ENCODE results near the gene TREML4. TPM values are rescaled to one million over a fixed set of nuclear protein-coding genes. Genes with fewer than 3 reads are reported as not detected.

TREML4 gene
- total and polyA plus RNA-seq, 2 of the 8 experiments (the other 6 are each of a cell fraction or from before 2014, with no cell fraction given): not detected

GRCh38 chr6:41199552-41200246, 28.4 kb upstream of the TREML4 start:
- Histone ChIP-seq H2BK120ac (replicated peaks; ENCODE audit: low read depth, low read length) (no peak overlapping the region), H3K23ac (ENCODE audit: insufficient read length) (no peak overlapping the region), H3K79me1 (ENCODE audit: low read depth, low read length) (no peaks in the 10 kb centered on the region), H4K20me1 (replicated peaks in 1 of 2; ENCODE audit: control insufficient read depth in 1 of 2, insufficient read depth in 2 of 2, low read length in 2 of 2) (no peaks in the 10 kb centered on the region), H3K23me2 (ENCODE audit: low read depth, low read length) (no peaks in the 10 kb centered on the region), H3K27ac (ENCODE audit: low read depth, low read length) (no peak overlapping the region), H2AFZ (ENCODE audit: low read length) (no peak overlapping the region), H4K5ac (ENCODE audit: insufficient read length, low read depth, low read length) (no peak overlapping the region), H3K79me2 (ENCODE audit: control insufficient read depth in 1 of 2, insufficient read depth in 2 of 2, low read length in 2 of 2) (no peaks in the 10 kb centered on the region), H4K8ac (ENCODE audit: extremely low read depth, insufficient read depth, low read length) (no peak overlapping the region), H3K4me3 (ENCODE audit: extremely low read depth in 1 of 4, insufficient read depth in 2 of 4, low read depth in 3 of 4, low read length in 4 of 4) (no peak overlapping the region), H4K91ac (replicated peaks; ENCODE audit: insufficient read length, low read length) (no peak overlapping the region), H3K4ac (replicated peaks; ENCODE audit: insufficient read length, low read depth, low read length) (no peak overlapping the region), H3K4me1 (replicated peaks in 1 of 4; ENCODE audit: control insufficient read depth in 3 of 4, insufficient read depth in 4 of 4, low read length in 3 of 4) (peaks cover 0 to 7% (median 3%) of the 10 kb centered on the region in 4 experiments; a peak in 5 of 7 replicates), H3K56ac (replicated peaks; ENCODE audit: insufficient read length, low read depth, low read length) (no peak overlapping the region), H3K14ac (ENCODE audit: insufficient read length) (no peak overlapping the region), H2BK5ac (ENCODE audit: low read depth, low read length) (no peak overlapping the region), H2BK20ac (ENCODE audit: low read length) (no peak overlapping the region), H3K18ac (ENCODE audit: extremely low read depth, low read length) (no peak overlapping the region), H3K9me3 (ENCODE audit: insufficient read depth in 2 of 2, low read depth in 1 of 2, low read length in 1 of 2) (no peaks in the 10 kb centered on the region), H3K4me2 (ENCODE audit: insufficient read depth in 1 of 2, low read depth in 2 of 2, low read length in 2 of 2) (no peak overlapping the region), H2BK12ac (ENCODE audit: low read depth, low read length) (no peak overlapping the region), H3K27me3 (replicated peaks in 1 of 4; ENCODE audit: control insufficient read depth in 3 of 4, extremely low read depth in 1 of 4, insufficient read depth in 3 of 4, low read length in 3 of 4) (no peaks in the 10 kb centered on the region; a peak in 1 of 7 replicates), H2AK5ac (ENCODE audit: low read depth, low read length) (no peak overlapping the region), H3K36me3 (ENCODE audit: control insufficient read depth in 2 of 4, insufficient read depth in 4 of 4, low read length in 3 of 4) (no peaks in the 10 kb centered on the region), H2BK15ac (ENCODE audit: low read length) (no peak overlapping the region), H3K9ac (replicated peaks in 1 of 4; ENCODE audit: extremely low read depth in 1 of 4, low read depth in 3 of 4, low read length in 3 of 4) (no peak overlapping the region)
- DNase-seq (ENCODE audit: low read depth in 1 of 2, low spot score in 2 of 2): no peak
- CTCF ChIA-PET (ENCODE audit: partially characterized antibody): interaction anchor here (0.5 to 4.7 kb wide), 7 partner anchors 9 to 135 kb away, joined by 3 to 48 read pairs (median 5); no protein-coding TSS in a partner anchor
- POLR2A ChIA-PET (ENCODE audit: partially characterized antibody): no interaction called here
- no peak for FAIRE-seq
- 92% methylated on average over 1 of the region's 1 CpG; no CpG with 5 or more reads in 1 of the 2 experiments for WGBS, 2 experiments (ENCODE audit: extremely low coverage in 1 of 2, insufficient coverage in 1 of 2, insufficient read length in 1 of 2, insufficient replicate concordance in 2 of 2, low coverage in 1 of 2, low lambda C conversion rate in 2 of 2, missing lambda C conversion rate in 1 of 2)
- TF ChIP-seq SP1 (IDR thresholded peaks at IDR 0.05; ENCODE audit: low read depth, low read length): no peak
- TF ChIP-seq BRCA1 (IDR thresholded peaks at IDR 0.05; ENCODE audit: low read depth, low read length): no peak
- TF ChIP-seq MAX (IDR thresholded peaks at IDR 0.05): no peak
- no peak for TF ChIP-seq KDM1A (IDR thresholded peaks at IDR 0.05; ENCODE audit: borderline replicate concordance, low read length)
- TF ChIP-seq SP2 (IDR thresholded peaks at IDR 0.05; ENCODE audit: low read length): no peak
- no peak for TF ChIP-seq POU5F1 (IDR thresholded peaks at IDR 0.05; ENCODE audit: low read depth, low read length)
- TF ChIP-seq POLR2A (IDR thresholded peaks at IDR 0.05; ENCODE audit: control extremely low read depth in 1 of 2, low read depth in 2 of 2, low read length in 2 of 2): no peak
- TF ChIP-seq POLR2AphosphoS5 (IDR thresholded peaks at IDR 0.05; ENCODE audit: low read depth, low read length): no peak
- TF ChIP-seq KDM4A (IDR thresholded peaks at IDR 0.05; ENCODE audit: low read depth, low read length, severe bottlenecking): no peak
- TF ChIP-seq RAD21 (IDR thresholded peaks at IDR 0.05 in 1 of 2, conservative IDR thresholded peaks at IDR 0.05 in 1 of 2; ENCODE audit: low read depth in 2 of 2, low read length in 2 of 2): no peak
- TF ChIP-seq TAF1 (IDR thresholded peaks at IDR 0.05; ENCODE audit: low read depth, low read length): no peak
- TF ChIP-seq BCL11A (IDR thresholded peaks at IDR 0.05; ENCODE audit: low read depth in 2 of 2, low read length in 2 of 2): no peak
- no peak for TF ChIP-seq HDAC6 (IDR thresholded peaks at IDR 0.05; ENCODE audit: low read depth, low read length)
- no peak for TF ChIP-seq BACH1 (IDR thresholded peaks at IDR 0.05; ENCODE audit: low read length)
- TF ChIP-seq SP4 (IDR thresholded peaks at IDR 0.05; ENCODE audit: low read length): no peak
